HG03139 (cell line): ENCODE measurements around the gene RUVBL1.

ENCODE experiments used
- ATAC-seq: cut with Tn5 transposase; IDR thresholded peaks from one replicate; pipeline ENCODE4 v1.9.1; 2021; ENCODE audit not compliant: unreplicated experiment

The RUVBL1 gene

GRCh38 chr3:128070898-128071591, 52.6 kb downstream of the RUVBL1 start:
- ATAC-seq, result no peak

- ATAC-seq, result no peak
These were observed 54.3 kb downstream of the RUVBL1 start for GRCh38 chr3:128069271-128069670.

GRCh38 chr3:128068156-128068620, 55.4 kb downstream of the RUVBL1 start:
- no peak for ATAC-seq

- ATAC-seq, result no peak
These were observed 56.1 kb downstream of the RUVBL1 start for GRCh38 chr3:128067489-128067888.

DNA sequence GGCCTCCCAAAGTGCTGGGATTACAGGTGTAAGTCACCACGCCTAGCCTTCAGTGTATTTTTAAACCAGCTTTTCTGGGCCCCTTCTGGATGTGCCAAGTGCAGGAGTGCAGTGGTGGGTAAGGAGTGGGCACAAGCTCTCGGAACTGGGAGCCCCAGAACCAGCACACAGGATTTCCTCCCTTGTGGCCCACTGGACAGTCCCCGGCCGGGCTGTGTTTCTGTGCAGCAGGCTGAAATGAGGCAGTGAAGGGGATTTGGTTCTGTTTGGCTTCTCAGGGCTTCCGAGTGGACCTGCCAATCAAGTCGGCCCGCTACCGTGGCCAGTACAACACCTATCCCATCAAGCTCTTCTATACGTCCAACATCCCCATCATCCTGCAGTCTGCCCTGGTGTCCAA, 56.9 kb downstream of the RUVBL1 start:
- no peak for ATAC-seq

- ATAC-seq, result no peak
These were observed 57.5 kb downstream of the RUVBL1 start for GRCh38 chr3:128066114-128066513.

- no peak for ATAC-seq
These were observed 58.6 kb downstream of the RUVBL1 start for GRCh38 chr3:128064962-128065361.

GRCh38 chr3:128063865-128064264, 59.7 kb downstream of the RUVBL1 start:
- ATAC-seq, result no peak

GRCh38 chr3:128062033-128062745, 61.4 kb downstream of the RUVBL1 start:
- no peak for ATAC-seq

- ATAC-seq, result no peak
These were observed 62.9 kb downstream of the RUVBL1 start for GRCh38 chr3:128060473-128061381.

- ATAC-seq, result no peak
These were observed 67.4 kb downstream of the RUVBL1 start for GRCh38 chr3:128056258-128056657.

DNA sequence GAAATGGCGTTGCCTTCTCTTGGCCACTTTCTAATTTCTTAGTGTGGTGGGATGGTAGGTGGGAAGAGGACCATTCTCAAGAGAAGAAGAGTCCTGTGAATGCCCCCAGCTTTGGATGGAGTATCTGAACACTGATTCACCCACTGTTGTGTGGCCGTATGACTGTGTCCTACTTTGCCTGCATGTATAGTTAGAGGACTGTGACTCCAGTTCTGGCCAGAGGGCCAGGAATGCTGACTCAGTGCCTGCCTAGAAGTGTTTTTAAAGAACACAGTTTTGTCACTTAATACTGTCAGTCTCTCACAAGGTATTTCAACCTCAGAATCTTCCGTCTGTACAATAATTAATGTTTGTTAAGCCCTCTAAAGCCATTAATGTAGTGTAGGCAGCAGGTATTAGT, 69.2 kb downstream of the RUVBL1 start:
- ATAC-seq, result no peak

GRCh38 chr3:128053614-128054013, 70.0 kb downstream of the RUVBL1 start:
- no peak for ATAC-seq

- no peak for ATAC-seq
These were observed 70.8 kb downstream of the RUVBL1 start for GRCh38 chr3:128052595-128053351.

DNA sequence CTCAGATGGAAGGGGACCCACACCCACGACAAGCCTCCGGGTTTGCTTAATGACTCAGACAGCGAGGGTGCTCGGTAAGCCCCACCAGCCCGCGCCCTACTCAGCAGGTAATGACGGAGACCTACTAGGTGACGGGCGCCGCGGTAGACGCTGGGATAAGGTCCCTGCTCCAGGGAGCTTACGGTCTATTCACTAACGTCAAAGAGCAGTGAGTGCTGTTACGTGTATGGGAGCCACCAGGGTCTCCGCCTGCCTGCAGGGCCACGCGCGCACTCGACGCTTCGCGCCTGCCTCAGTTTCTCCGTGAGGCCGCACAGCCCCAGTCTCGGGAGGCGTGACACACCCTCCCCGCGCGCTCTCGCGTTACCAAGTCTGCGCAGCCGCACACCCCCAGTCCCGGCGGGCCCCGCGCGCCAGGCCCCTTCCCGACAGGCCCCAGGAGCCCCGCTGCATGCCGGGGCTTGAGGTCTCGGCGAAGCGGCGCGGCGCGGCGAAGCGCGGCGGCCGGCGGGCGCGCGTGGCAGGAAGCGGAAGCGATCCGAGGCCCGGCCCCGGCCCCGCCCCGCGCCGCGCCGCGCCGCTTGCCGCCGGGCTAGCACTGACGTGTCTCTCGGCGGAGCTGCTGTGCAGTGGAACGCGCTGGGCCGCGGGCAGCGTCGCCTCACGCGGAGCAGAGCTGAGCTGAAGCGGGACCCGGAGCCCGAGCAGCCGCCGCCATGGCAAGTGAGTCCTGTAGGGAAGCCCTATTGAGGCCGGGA, 71.6 kb downstream of the RUVBL1 start, which contains the start of gene SEC61A1:
SEC61A1 (plus strand) TSS at position 601 of the 758 bp plus-strand sequence; CDS start at position 717, 116 bp downstream.
- ATAC-seq, result peak; percentile 80

- no peak for ATAC-seq
These were observed 72.2 kb downstream of the RUVBL1 start for GRCh38 chr3:128051459-128051836.

DNA sequence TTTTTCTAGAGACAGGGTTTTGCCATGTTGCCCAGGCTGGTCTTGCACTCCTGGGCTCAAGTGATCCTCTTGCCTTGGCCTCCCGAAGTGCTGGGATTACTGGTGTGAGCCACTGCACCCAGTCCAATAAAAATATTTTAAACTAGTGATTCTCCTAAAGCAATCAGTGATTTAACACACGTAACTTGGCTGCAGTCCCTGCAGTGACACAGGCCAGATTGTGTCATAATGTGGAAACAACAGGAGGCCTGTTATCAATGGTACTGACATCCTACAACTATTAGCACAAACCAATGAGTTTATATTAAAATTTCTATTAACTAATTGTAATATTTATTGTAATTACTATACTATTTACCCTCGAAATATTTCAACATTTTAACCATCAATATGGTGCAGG, 73.0 kb downstream of the RUVBL1 start:
- no peak for ATAC-seq

- ATAC-seq, result no peak
These were observed 82.3 kb downstream of the RUVBL1 start for GRCh38 chr3:128041344-128041743.

GRCh38 chr3:128040660-128041059, 83.0 kb downstream of the RUVBL1 start:
- no peak for ATAC-seq

DNA sequence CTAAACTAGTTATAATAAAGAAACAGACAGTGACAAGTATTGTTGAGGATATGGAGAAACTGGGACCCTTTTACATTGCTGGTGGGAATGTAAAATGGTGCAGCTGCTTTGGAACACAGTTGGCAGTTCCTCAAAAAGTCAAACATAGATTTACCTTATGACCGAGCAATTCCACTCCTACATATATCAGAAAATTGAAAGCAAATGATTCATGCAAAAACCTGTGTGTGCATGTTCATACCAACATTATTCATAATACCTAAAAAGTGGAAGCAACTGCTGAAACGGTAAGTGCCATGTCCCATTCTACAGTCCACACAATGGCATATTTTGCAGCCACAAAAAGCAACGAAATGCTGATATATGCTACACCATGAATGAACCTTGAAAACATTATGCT, 83.6 kb downstream of the RUVBL1 start:
- no peak for ATAC-seq
